WTC11 (cell line): ENCODE results near the gene MYLK2. TPM values are rescaled to one million over a fixed set of nuclear protein-coding genes. Genes with fewer than 3 reads are reported as not detected.

ENCODE experiments used
- ATAC-seq: fragments of 200-7000 bp; cut with Tn5 transposase; 2 replicates; pipeline ENCODE4 v1.10.0; 2021; ENCODE audit warnings: mild to moderate bottlenecking, moderate library complexity
- CTCF ChIA-PET: fragments of 300-600 bp; sonication (Branson Sonifier 250); formaldehyde crosslinking; loops from one replicate; lab custom pipeline; 2021; ENCODE audit warnings: antibody characterized with exemption; lab: Charles Lee
- POLR2A ChIA-PET: fragments of 350-600 bp; sonication (Branson Sonifier 250); formaldehyde crosslinking; loops from one replicate; lab custom pipeline; 2021; ENCODE audit warnings: antibody characterized with exemption; lab: Charles Lee
- DNase-seq: peaks from one replicate; pipeline ENCODE4 v3.0.0; 2021; ENCODE audit warnings: low spot score
- H3K27ac Mint-ChIP-seq: 2 replicates; pipeline ENCODE4 v1.8.0; 2021; ENCODE audit warnings: mixed read lengths
- H3K27me3 Mint-ChIP-seq: 2 replicates; pipeline ENCODE4 v1.8.0; 2021; ENCODE audit warnings: low read depth, mild to moderate bottlenecking, moderate library complexity, mixed read lengths
- H3K36me3 Mint-ChIP-seq: 2 replicates; pipeline ENCODE4 v1.8.0; 2021; ENCODE audit warnings: mixed read lengths
- H3K4me1 Mint-ChIP-seq: 2 replicates; pipeline ENCODE4 v1.8.0; 2022; ENCODE audit warnings: mixed read lengths
- H3K4me3 Mint-ChIP-seq: 2 replicates; pipeline ENCODE4 v1.8.0; 2021; ENCODE audit warnings: mild to moderate bottlenecking, moderate library complexity, mixed read lengths
- H3K9me3 Mint-ChIP-seq: 2 replicates; pipeline ENCODE4 v1.8.0; 2021; ENCODE audit warnings: mixed read lengths
- ATF1 ChIP-seq: sonication (generic); formaldehyde crosslinking; IDR thresholded peaks from 2 replicates; pipeline ENCODE4 v1.8.1; 2023; ENCODE audit warnings: mild to moderate bottlenecking, moderate library complexity, missing genetic modification reagents
- CREB1 ChIP-seq: sonication (generic); formaldehyde crosslinking; IDR thresholded peaks from 2 replicates; pipeline ENCODE4 v1.8.0; 2023; ENCODE audit warnings: mild to moderate bottlenecking, missing genetic modification reagents
- E2F1 ChIP-seq: sonication (generic); formaldehyde crosslinking; IDR thresholded peaks from 2 replicates; pipeline ENCODE4 v1.8.0; 2022; ENCODE audit warnings: mild to moderate bottlenecking, missing genetic modification reagents
- EMX1 ChIP-seq: fragments of 250-450 bp; sonication (Bioruptor Pico); IDR thresholded peaks from 2 replicates; pipeline ENCODE4 v1.8.0; 2021; ENCODE audit warnings: mild to moderate bottlenecking
- FOXJ3 ChIP-seq: sonication (generic); formaldehyde crosslinking; IDR thresholded peaks from 2 replicates; pipeline ENCODE4 v1.9.0; 2021; ENCODE audit warnings: missing genetic modification reagents, mild to moderate bottlenecking, borderline replicate concordance
- FOXP1 ChIP-seq: sonication (generic); formaldehyde crosslinking; IDR thresholded peaks from 2 replicates; pipeline ENCODE4 v1.8.0; 2022; ENCODE audit warnings: missing genetic modification reagents, mild to moderate bottlenecking, moderate library complexity, borderline replicate concordance
- GRHL2 ChIP-seq: fragments of 250-450 bp; sonication (Bioruptor Pico); IDR thresholded peaks from 2 replicates; pipeline ENCODE4 v1.8.0; 2022; ENCODE audit warnings: mild to moderate bottlenecking, moderate library complexity; ENCODE audit not compliant: insufficient replicate concordance, severe bottlenecking
- KAT7 ChIP-seq: sonication (generic); formaldehyde crosslinking; IDR thresholded peaks from 2 replicates; pipeline ENCODE4 v1.8.1; 2023; ENCODE audit warnings: missing genetic modification reagents, mild to moderate bottlenecking, borderline replicate concordance
- TP53 ChIP-seq: sonication (generic); formaldehyde crosslinking; IDR thresholded peaks from 2 replicates; pipeline ENCODE4 v1.8.1; 2023; ENCODE audit warnings: mild to moderate bottlenecking, missing genetic modification reagents
- USF1 ChIP-seq: sonication (generic); formaldehyde crosslinking; IDR thresholded peaks from 2 replicates; pipeline ENCODE4 v1.8.0; 2022; ENCODE audit warnings: mild to moderate bottlenecking, missing genetic modification reagents
- ZNF416 ChIP-seq: fragments of 250-450 bp; sonication (Bioruptor Pico); IDR thresholded peaks from 2 replicates; pipeline ENCODE4 v1.9.0; 2021; ENCODE audit warnings: mild to moderate bottlenecking, inconsistent platforms
- total RNA-seq: library from RNA; stranded (reverse); gene quantifications from 3 replicates; pipeline ENCODE4 v1.2.3, GENCODE V29; 2021
- TF ChIP-seq, protein P1 (sequence below): sonication (generic); formaldehyde crosslinking; IDR thresholded peaks from 2 replicates; pipeline ENCODE4 v1.8.1; 2022; ENCODE audit warnings: missing genetic modification reagents, borderline replicate concordance
- TF ChIP-seq, protein P2 (sequence below): sonication (generic); formaldehyde crosslinking; IDR thresholded peaks from 2 replicates; pipeline ENCODE4 v1.8.1; 2023; ENCODE audit warnings: mild to moderate bottlenecking, moderate library complexity, missing genetic modification reagents
- TF ChIP-seq, protein P3 (sequence below): fragments of 250-450 bp; sonication (Bioruptor Pico); conservative IDR thresholded peaks from 2 replicates; pipeline ENCODE4 v1.9.0; 2021; ENCODE audit warnings: mild to moderate bottlenecking
- TF ChIP-seq, protein P4 (sequence below): sonication (generic); formaldehyde crosslinking; IDR thresholded peaks from 2 replicates; pipeline ENCODE4 v1.8.1; 2023; ENCODE audit warnings: mild to moderate bottlenecking, missing genetic modification reagents, moderate library complexity
- TF ChIP-seq, protein P5 (sequence below): sonication (generic); formaldehyde crosslinking; IDR thresholded peaks from 2 replicates; pipeline ENCODE4 v1.8.0; 2023; ENCODE audit warnings: missing genetic modification reagents

The MYLK2 gene
- total RNA-seq, 1 experiment from 2014 or later = 0.28 TPM

DNA sequence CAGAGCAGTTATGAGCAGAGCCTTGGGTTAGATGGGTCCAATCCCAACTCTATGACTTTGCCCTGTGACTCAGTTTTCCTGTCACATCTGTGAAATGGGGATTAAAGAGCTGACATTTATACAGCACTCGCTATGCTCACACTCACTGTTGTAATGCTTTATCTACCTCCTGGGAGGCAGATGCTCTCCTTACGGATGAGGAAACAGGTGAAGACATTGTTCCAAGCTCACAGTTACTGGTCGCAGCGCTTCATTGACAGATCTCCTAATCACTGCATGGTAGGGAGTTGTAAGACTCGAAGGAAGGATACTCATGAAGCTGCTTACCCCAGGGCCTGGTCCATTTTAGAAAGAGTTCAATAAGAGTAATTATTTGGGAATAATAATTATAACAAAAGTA is 2.9 kb upstream of the MYLK2 start (continued):
- TF ChIP-seq, protein P1, sequence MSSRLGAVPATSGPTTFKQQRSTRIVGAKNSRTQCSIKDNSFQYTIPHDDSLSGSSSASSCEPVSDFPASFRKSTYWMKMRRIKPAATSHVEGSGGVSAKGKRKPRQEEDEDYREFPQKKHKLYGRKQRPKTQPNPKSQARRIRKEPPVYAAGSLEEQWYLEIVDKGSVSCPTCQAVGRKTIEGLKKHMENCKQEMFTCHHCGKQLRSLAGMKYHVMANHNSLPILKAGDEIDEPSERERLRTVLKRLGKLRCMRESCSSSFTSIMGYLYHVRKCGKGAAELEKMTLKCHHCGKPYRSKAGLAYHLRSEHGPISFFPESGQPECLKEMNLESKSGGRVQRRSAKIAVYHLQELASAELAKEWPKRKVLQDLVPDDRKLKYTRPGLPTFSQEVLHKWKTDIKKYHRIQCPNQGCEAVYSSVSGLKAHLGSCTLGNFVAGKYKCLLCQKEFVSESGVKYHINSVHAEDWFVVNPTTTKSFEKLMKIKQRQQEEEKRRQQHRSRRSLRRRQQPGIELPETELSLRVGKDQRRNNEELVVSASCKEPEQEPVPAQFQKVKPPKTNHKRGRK = no peak
- TF ChIP-seq, protein P2, sequence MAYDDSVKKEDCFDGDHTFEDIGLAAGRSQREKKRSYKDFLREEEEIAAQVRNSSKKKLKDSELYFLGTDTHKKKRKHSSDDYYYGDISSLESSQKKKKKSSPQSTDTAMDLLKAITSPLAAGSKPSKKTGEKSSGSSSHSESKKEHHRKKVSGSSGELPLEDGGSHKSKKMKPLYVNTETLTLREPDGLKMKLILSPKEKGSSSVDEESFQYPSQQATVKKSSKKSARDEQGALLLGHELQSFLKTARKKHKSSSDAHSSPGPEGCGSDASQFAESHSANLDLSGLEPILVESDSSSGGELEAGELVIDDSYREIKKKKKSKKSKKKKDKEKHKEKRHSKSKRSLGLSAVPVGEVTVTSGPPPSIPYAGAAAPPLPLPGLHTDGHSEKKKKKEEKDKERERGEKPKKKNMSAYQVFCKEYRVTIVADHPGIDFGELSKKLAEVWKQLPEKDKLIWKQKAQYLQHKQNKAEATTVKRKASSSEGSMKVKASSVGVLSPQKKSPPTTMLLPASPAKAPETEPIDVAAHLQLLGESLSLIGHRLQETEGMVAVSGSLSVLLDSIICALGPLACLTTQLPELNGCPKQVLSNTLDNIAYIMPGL (CRISPR knock-in tag) = no peak
- TF ChIP-seq, protein P3, sequence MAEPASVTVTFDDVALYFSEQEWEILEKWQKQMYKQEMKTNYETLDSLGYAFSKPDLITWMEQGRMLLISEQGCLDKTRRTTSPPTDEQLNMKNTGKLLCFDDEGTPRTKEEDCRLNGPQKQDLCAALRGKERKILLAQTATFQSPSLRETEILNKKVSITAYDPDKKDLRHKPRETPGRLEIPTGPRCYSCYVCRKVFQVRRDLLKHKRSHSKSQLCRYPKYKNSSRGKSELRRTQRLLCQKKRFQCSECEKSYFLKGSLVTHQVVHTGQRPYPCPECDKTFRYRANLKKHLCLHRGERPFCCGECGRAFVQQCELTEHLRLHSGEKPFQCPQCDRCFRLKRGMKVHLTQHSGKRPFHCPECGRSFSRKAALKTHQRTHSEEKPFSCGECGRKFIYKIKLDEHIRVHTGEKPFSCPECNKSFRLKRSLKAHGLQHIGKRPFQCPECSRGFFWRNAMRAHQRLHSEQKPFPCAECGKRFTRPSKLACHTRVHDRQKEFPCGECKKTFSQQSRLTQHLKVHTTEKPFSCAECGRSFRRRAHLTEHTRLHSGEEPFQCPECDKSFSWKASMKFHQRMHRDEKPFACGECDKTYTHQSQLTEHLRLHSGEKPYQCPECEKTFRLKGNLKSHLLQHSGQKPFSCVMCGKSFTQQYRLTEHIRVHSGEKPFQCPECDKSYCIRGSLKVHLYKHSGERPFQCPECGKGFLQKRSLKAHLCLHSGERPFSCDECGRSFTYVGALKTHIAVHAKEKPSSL (CRISPR knock-in tag) = no peak
- TF ChIP-seq CREB1 = no peak
- TF ChIP-seq FOXJ3 (CRISPR knock-in tag) = no peak
- TF ChIP-seq FOXP1 (CRISPR knock-in tag) = no peak
- no peak for TF ChIP-seq ATF1 (CRISPR knock-in tag)

- POLR2A ChIA-PET = no interaction called here
- ATAC-seq (no peak), DNase-seq (no peak)
- Mint-ChIP-seq H3K9me3 (no peaks in the 10 kb centered on the region), H3K4me1 (peaks cover 9% of the 10 kb centered on the region), H3K27me3 (no peaks in the 10 kb centered on the region), H3K36me3 (no peaks in the 10 kb centered on the region)
- TF ChIP-seq GRHL2 (no peak), E2F1 (CRISPR knock-in tag) (no peak), EMX1 (CRISPR knock-in tag) (no peak), ZNF416 (CRISPR knock-in tag) (no peak), USF1 (CRISPR knock-in tag) (no peak), TP53 (CRISPR knock-in tag) (no peak), KAT7 (CRISPR knock-in tag) (no peak)
- TF ChIP-seq, protein P4, sequence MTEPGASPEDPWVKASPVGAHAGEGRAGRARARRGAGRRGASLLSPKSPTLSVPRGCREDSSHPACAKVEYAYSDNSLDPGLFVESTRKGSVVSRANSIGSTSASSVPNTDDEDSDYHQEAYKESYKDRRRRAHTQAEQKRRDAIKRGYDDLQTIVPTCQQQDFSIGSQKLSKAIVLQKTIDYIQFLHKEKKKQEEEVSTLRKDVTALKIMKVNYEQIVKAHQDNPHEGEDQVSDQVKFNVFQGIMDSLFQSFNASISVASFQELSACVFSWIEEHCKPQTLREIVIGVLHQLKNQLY (CRISPR knock-in tag) = no peak
- TF ChIP-seq, all 79 proteins: peak for 0
- Mint-ChIP-seq H3K27ac (no peak overlapping the region), H3K4me3 (no peak overlapping the region)
- CTCF ChIA-PET = interaction anchor here (0.7 to 3.5 kb wide), 3 partner anchors 29 to 274 kb away, joined by 4 to 23 read pairs (median 4); no protein-coding TSS in a partner anchor
These were observed 1.7 kb upstream of the MYLK2 start for GRCh38 chr20:31817461-31817860.

DNA sequence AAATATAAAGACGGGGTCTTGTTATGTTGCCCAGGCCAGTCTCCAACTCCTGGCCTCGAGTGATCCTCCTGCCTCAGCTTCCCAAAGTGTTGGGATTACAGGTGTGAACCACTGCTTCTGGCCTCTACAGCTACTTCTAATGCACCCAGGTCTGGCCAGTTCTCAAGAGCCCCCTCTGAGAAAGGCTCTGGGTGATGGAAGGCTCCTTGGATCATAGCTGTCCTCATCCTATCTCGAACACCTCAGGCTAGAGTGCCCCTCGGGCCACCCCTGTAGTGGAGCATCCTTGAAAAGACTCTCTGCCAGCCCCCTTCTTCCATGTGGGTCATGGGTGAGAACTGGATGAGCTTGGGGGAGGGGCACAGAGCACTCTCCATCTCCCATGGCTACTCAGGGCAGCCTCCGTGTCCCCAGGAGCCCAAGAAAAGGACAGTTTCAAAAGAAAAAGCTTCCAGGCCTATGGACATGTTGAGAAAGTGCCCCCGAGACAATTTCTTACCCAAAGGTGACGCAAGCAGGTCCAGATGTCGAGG is 714 bp upstream of the MYLK2 start:
- TF ChIP-seq, protein P5, sequence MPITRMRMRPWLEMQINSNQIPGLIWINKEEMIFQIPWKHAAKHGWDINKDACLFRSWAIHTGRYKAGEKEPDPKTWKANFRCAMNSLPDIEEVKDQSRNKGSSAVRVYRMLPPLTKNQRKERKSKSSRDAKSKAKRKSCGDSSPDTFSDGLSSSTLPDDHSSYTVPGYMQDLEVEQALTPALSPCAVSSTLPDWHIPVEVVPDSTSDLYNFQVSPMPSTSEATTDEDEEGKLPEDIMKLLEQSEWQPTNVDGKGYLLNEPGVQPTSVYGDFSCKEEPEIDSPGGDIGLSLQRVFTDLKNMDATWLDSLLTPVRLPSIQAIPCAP = no peak
- POLR2A ChIA-PET = no interaction called here
- no peak overlapping the region for H3K4me3 Mint-ChIP-seq
- H3K9me3 Mint-ChIP-seq = no peaks in the 10 kb centered on the region
- DNase-seq (no peak), ATAC-seq (no peak)
- H3K4me1 Mint-ChIP-seq = peaks cover 9% of the 10 kb centered on the region
- no peaks in the 10 kb centered on the region for H3K36me3 Mint-ChIP-seq
- H3K27ac Mint-ChIP-seq = no peak overlapping the region
- no peaks in the 10 kb centered on the region for H3K27me3 Mint-ChIP-seq
- CTCF ChIA-PET = interaction anchor here (0.8 to 3.5 kb wide), 4 partner anchors 28 to 35 kb away, joined by 3 to 23 read pairs (median 7); no protein-coding TSS in a partner anchor
